ENCODE results near the gene OR9Q1.

OR9Q1 gene

DNA sequence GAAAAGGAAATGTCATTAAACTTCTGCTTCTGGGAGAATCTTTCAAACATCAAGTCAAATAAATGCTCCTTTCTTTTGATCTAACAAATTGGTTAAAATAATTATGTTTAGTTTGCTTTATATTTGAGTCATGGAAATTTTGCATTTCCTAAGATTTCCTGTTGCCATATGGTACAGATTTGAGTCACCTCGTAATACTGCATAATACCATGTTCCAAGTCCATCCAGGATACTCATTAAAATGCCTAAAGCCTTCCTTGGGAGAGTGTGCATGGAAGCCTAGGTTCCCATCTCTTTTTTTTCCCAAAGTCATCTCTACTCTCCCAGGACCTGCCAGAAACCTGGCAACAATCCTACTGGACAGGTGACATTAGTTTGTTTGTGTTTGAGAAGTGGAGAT, 97.4 kb downstream of the OR9Q1 start:
- no peak overlapping the region for H3K4me3 ChIP-seq (ENCODE audit: low read depth, low read length)
- in situ Hi-C loops (cut with HindIII; ENCODE audit: low pct_ligation_motif_present, low sequenced_read_pairs): no loop called here

DNA sequence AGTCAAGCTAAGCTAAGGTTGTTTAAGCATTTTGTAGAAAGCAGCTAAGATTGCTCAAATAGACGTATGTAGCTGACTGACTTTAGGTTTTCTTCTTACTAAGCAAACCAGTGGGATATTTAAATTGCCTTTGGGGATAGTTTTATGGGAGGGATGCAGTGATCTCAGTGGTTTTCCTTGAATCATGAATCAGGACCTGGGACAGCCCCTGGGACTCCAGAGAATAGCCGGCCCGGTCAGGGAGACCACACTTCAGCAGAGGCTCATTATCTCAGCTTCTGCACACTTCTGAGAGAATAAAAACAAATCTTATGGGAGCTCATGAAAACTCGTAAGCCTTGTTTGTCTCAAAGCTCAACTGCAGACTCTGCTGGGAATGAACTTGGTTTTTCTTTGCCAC, 101.8 kb downstream of the OR9Q1 start, which contains the start of gene OR9I1:
Gene OR9I1, minus strand, starts transcription at position 62 of the 400 bp plus-strand sequence. CDS start 6,086 bp downstream, outside the sequence.
- in situ Hi-C loops (cut with HindIII; ENCODE audit: low pct_ligation_motif_present, low sequenced_read_pairs): no loop called here
- Histone ChIP-seq H3K27me3 (replicated peaks) (no peaks in the 10 kb centered on the region), H3K4me3 (ENCODE audit: low read depth, low read length) (no peak within 1 kb of the TSS), H3K27ac (no peak within 1 kb of the TSS), H3K36me3 (replicated peaks) (no peaks in the 10 kb centered on the region)
- TF ChIP-seq, protein P1, sequence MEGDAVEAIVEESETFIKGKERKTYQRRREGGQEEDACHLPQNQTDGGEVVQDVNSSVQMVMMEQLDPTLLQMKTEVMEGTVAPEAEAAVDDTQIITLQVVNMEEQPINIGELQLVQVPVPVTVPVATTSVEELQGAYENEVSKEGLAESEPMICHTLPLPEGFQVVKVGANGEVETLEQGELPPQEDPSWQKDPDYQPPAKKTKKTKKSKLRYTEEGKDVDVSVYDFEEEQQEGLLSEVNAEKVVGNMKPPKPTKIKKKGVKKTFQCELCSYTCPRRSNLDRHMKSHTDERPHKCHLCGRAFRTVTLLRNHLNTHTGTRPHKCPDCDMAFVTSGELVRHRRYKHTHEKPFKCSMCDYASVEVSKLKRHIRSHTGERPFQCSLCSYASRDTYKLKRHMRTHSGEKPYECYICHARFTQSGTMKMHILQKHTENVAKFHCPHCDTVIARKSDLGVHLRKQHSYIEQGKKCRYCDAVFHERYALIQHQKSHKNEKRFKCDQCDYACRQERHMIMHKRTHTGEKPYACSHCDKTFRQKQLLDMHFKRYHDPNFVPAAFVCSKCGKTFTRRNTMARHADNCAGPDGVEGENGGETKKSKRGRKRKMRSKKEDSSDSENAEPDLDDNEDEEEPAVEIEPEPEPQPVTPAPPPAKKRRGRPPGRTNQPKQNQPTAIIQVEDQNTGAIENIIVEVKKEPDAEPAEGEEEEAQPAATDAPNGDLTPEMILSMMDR (IDR thresholded peaks at IDR 0.05; ENCODE audit: low read depth, low read length, missing control alignments): no peak
- DNase-seq: no peak

More for the DNA sequence above, 97.4 kb downstream of the OR9Q1 start:
- H3K36me3 ChIP-seq (replicated peaks): no peaks in the 10 kb centered on the region
- DNase-seq: no peak
- H3K27ac ChIP-seq: no peak overlapping the region
- no peaks in the 10 kb centered on the region for H3K27me3 ChIP-seq (replicated peaks)
- TF ChIP-seq, protein P1 (IDR thresholded peaks at IDR 0.05; ENCODE audit: low read depth, low read length, missing control alignments): no peak

DNA sequence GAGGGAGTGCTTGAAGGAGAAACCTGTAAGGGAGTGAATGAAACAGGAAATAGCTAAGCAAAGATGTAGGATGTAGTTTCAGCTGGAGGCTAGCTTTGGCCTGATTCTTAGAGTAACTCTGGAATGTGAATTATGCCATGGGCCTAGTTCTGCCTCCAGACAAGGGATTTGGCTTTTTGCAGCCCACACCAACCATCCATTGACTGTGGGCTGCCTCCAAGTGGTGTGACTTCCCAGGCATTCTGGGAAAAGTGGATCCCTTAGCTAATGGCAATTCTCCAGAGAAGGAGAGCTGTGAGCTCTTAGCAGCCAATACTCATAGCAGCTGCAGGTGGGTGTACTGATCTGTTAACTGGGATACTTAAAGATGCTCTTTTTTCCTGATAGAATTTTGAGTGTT, 103.7 kb downstream of the OR9Q1 start:
- TF ChIP-seq, protein P1 (IDR thresholded peaks at IDR 0.05; ENCODE audit: low read depth, low read length, missing control alignments): no peak
- DNase-seq: no peak
- no peak overlapping the region for H3K4me3 ChIP-seq (ENCODE audit: low read depth, low read length)
- H3K27me3 ChIP-seq (replicated peaks): no peaks in the 10 kb centered on the region
- in situ Hi-C loops (cut with HindIII; ENCODE audit: low pct_ligation_motif_present, low sequenced_read_pairs): no loop called here
- H3K36me3 ChIP-seq (replicated peaks): no peaks in the 10 kb centered on the region
- H3K27ac ChIP-seq: no peak overlapping the region

DNA sequence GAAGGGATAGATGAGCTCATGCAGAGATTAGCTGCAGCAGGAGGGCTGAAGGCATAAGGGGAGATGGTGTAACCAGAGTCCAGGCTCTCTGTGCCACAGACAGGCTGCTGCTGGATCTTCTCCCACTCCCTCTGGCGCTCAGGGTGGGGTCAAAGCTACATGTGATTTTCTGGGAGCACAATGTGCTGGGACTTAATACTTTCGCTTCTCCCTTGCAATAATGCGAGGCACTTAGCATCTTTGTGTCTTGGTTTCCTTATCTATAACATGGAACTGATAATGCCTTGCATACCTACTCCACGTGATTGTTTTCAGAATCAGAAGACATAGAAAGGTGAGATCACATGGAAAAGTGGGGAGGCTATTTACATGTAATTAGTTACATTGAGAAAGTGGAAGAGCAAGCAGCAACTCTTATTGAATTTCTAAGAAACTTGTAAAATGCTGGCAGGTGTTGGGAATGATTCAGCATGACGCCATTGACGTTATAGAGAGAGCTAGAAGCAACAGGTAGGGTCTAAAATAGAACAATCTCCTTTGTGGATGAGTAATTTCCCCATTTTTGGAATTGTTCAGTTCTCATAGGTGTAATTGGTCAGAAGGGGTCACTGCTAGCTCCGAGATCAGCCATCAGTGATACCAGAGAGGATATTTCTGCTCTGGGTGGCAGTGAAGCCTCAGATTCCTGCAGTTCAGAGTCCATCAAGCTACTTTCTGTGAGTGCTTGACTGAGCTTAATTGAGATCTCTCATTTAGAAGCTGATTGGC, 109.8 kb downstream of the OR9Q1 start:
- Histone ChIP-seq H3K36me3 (replicated peaks) (no peaks in the 10 kb centered on the region), H3K27me3 (replicated peaks) (no peaks in the 10 kb centered on the region), H3K27ac (no peak overlapping the region), H3K4me3 (ENCODE audit: low read depth, low read length) (no peak overlapping the region)
- in situ Hi-C loops (cut with HindIII; ENCODE audit: low pct_ligation_motif_present, low sequenced_read_pairs): no loop called here
- TF ChIP-seq, protein P1 (IDR thresholded peaks at IDR 0.05; ENCODE audit: low read depth, low read length, missing control alignments): no peak
- DNase-seq: no peak

DNA sequence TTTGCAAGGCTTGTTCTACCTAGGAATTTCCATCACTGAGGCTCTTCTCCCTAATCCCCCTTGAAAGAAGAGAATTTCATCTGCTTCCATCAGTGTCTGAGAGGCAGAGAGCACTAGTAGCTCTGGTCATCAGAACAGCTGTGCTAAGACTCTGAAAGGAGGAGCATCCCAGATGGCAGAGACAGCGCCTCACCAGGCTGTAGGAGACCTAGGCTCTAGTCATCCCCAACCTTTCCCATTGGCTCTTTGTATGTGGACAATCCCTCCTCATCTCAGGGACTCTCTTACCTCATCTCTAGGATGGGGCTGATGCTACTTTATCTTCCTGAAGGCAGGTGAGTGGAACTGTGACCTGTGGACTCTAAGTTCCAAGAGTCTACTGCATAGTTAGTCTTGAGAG, 110.5 kb downstream of the OR9Q1 start:
- TF ChIP-seq, protein P1 (IDR thresholded peaks at IDR 0.05; ENCODE audit: low read depth, low read length, missing control alignments): no peak
- no peaks in the 10 kb centered on the region for H3K36me3 ChIP-seq (replicated peaks)

More for the DNA sequence above, 110.5 kb downstream of the OR9Q1 start:
- no peak overlapping the region for H3K27ac ChIP-seq
- H3K27me3 ChIP-seq (replicated peaks): no peaks in the 10 kb centered on the region
- in situ Hi-C loops (cut with HindIII; ENCODE audit: low pct_ligation_motif_present, low sequenced_read_pairs): no loop called here
- DNase-seq: no peak
- no peak overlapping the region for H3K4me3 ChIP-seq (ENCODE audit: low read depth, low read length)
